CD4-positive, CD25-positive, alpha-beta regulatory T cell (primary cell): ENCODE measurements around the gene UPK3B. TPM values are rescaled to one million over a fixed set of nuclear protein-coding genes. Genes with fewer than 3 reads are reported as not detected.
"Not testable (repeated sequence)": the region's sequence is repeated elsewhere in the genome, so short reads cannot be mapped to it uniquely, and the experiment has no call there.

Experiments used
- ATAC-seq, 2 donors: fragments of 150-1000 bp; cut with Tn5 transposase; one replicate each; pipeline ENCODE4 v1.10.0; 2021; ENCODE audit warnings: low read depth in 2 of 2, moderate number of reproducible peaks in 2 of 2, moderate library complexity in 1 of 2
- DNase-seq, 3 donors: peaks; one replicate each; pipeline versions ENCODE4 v3.0.0 to v3.0.0-alpha.2; 2012 to 2022; ENCODE audit warnings: mixed read lengths in 1 of 3
- H3K27ac ChIP-seq: one replicate; pipeline ENCODE4 v1.7.0; 2013; ENCODE audit warnings: mild to moderate bottlenecking, low read length; ENCODE audit not compliant: insufficient read depth, poor library complexity, severe bottlenecking
- H3K27me3 ChIP-seq: one replicate; pipeline ENCODE4 v1.7.0; 2013; ENCODE audit warnings: low read length; ENCODE audit not compliant: control insufficient read depth, insufficient read depth
- H3K36me3 ChIP-seq: one replicate; pipeline ENCODE4 v1.7.0; 2013; ENCODE audit warnings: mild to moderate bottlenecking, low read length, moderate library complexity; ENCODE audit not compliant: control insufficient read depth, insufficient read depth
- H3K4me1 ChIP-seq: 2 replicates; pipeline ENCODE4 v1.7.0; 2013; ENCODE audit warnings: mild to moderate bottlenecking, low read length; ENCODE audit not compliant: insufficient read depth, control insufficient read depth, poor library complexity, severe bottlenecking
- H3K4me3 ChIP-seq: one replicate; pipeline ENCODE4 v1.7.0; 2013; ENCODE audit warnings: low read depth, mild to moderate bottlenecking, low read length, moderate library complexity
- H3K9me3 ChIP-seq, 2 experiments: 1 replicate in 1 of 2; 2 replicates in 1 of 2; pipeline ENCODE4 v1.7.0; 2013; ENCODE audit warnings: low read length in 2 of 2, mild to moderate bottlenecking in 1 of 2, moderate library complexity in 1 of 2; ENCODE audit not compliant: control insufficient read depth in 2 of 2
- H3K27ac Mint-ChIP-seq, 3 donors: one replicate each; pipeline ENCODE4 v1.8.0; 2020 to 2022; ENCODE audit warnings: mild to moderate bottlenecking in 3 of 3, mixed read lengths in 3 of 3, moderate library complexity in 2 of 3
- H3K27me3 Mint-ChIP-seq: one replicate; pipeline ENCODE4 v1.8.0; 2022; ENCODE audit warnings: mild to moderate bottlenecking, mixed read lengths
- H3K36me3 Mint-ChIP-seq: one replicate; pipeline ENCODE4 v1.8.0; 2020; ENCODE audit warnings: mixed read lengths
- H3K4me1 Mint-ChIP-seq, 4 donors: one replicate each; pipeline ENCODE4 v1.8.0; 2020 to 2022; ENCODE audit warnings: mixed read lengths in 4 of 4, mild to moderate bottlenecking in 1 of 4
- H3K4me3 Mint-ChIP-seq, 4 donors: one replicate each; pipeline ENCODE4 v1.8.0; 2020 to 2022; ENCODE audit warnings: mild to moderate bottlenecking in 4 of 4, mixed read lengths in 4 of 4, moderate library complexity in 3 of 4
- H3K9me3 Mint-ChIP-seq, 7 donors: one replicate each; pipeline ENCODE4 v1.8.0; 2020 to 2022; ENCODE audit warnings: mixed read lengths in 7 of 7, mild to moderate bottlenecking in 3 of 7, moderate library complexity in 2 of 7
- polyA plus RNA-seq, 4 donors: library from polyadenylated mRNA; unstranded; fragments of 300-500 nt; fragmentation: Illumina TruSeq; gene quantifications; one replicate each; pipeline ENCODE4 v1.2.3, GENCODE V29; 2021
- total RNA-seq: library from RNA; stranded (reverse); gene quantifications from one replicate; pipeline ENCODE4 v1.2.3, GENCODE V29; 2022

The UPK3B gene
- total and polyA plus RNA-seq, 5 donors from 2014 or later = 0.17 to 8.4 TPM; not detected in 3

DNA sequence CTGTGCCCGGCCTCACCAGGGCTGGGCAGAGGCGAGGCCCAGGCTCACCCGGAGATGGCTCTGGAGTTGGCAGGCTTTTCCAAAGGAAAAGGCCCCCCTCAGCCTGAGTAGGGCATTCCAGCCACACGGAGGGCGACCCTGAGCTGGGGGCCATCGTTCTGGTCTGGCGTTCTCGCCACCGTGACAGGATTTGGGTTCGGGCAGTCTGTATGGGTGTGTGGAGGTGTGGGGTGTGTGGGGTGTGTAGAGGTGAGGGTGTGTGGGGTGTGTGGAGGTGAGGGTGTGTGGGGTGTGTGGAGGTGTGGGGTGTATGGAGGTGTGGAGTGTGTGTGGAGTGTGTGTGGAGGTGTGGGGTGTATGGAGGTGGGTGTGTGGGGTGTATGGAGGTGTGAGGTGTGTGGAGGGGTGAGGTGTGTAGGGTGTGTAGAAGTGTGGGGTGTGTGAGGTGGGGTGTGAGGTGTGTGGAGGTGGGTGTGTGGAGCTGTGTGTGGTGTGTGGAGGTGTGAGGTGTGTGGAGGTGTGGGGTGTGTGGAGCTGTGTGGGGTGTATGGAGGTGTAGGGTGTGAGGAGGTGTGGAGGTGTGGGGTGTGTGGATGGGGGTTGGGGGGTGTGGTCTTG lies 11.7 kb upstream of the UPK3B start:
- not testable (repeated sequence) for H3K4me1 ChIP-seq, DNase-seq, H3K27me3 ChIP-seq, H3K9me3 ChIP-seq, H3K9me3 Mint-ChIP-seq, H3K36me3 ChIP-seq, H3K36me3 Mint-ChIP-seq, ATAC-seq, H3K27ac Mint-ChIP-seq, H3K4me1 Mint-ChIP-seq, H3K4me3 ChIP-seq, H3K27me3 Mint-ChIP-seq, H3K27ac ChIP-seq, H3K4me3 Mint-ChIP-seq

DNA sequence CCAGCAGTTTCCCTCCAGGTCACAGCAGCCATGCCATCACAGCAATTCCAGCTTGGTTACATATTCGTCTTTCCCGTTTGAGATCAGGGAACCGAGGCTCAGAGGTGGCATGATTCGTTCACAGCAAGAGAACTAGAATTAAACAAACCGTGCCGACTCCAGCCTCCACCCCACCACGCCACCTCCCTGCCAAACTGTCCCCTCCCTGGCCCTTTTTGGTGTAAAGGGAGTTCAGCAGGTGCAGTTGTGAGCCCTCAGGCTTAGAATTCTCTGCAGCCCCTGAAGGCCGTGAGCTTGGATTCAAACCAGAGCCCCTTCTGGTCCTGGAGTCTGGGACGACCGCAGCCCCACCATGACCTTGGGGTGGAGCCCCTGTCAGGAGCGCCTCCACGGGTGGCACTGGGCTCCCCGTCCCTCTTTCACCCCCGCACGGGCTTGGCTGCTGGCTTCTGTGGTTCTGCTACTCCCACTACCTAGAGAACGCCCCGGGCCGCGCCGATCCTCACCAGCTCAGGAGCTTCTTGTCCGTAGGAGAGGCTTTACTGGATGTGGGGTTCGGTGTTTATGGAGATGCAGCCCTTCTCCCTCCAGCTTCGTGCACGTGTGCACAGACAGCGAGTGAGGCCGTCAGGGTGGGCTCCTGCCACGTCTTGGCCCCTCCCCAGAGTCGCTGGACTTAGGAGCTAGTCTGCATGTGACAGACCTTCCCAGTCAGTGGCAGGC lies 11.0 kb upstream of the UPK3B start:
- ATAC-seq, H3K9me3 Mint-ChIP-seq, H3K4me1 ChIP-seq, H3K27me3 ChIP-seq, H3K27ac ChIP-seq, H3K36me3 ChIP-seq, H3K4me3 Mint-ChIP-seq, H3K27me3 Mint-ChIP-seq, DNase-seq, H3K4me3 ChIP-seq, H3K9me3 ChIP-seq, H3K4me1 Mint-ChIP-seq, H3K36me3 Mint-ChIP-seq, H3K27ac Mint-ChIP-seq: not testable (repeated sequence)

DNA sequence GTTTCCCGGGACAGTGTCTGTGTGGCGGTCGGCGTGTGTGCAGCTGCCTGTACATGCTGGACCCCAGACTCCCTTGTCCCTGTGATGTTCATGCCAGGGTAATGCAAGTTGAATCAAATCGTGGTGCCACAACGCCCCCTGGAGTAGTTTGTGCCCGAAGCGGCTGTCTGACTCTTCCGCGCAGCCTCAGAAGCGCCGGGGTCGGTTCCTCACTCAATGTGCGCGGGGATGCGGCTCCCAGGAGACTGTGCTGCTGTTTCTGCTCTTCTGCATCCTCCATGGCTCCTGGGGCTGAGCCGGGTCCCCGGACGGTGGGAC lies 10.5 kb upstream of the UPK3B start:
- not testable (repeated sequence) for H3K4me3 ChIP-seq, H3K27ac Mint-ChIP-seq, H3K27ac ChIP-seq, H3K36me3 Mint-ChIP-seq, H3K4me3 Mint-ChIP-seq, H3K27me3 Mint-ChIP-seq, ATAC-seq, H3K9me3 Mint-ChIP-seq, H3K4me1 ChIP-seq, DNase-seq, H3K36me3 ChIP-seq, H3K4me1 Mint-ChIP-seq, H3K27me3 ChIP-seq, H3K9me3 ChIP-seq

DNA sequence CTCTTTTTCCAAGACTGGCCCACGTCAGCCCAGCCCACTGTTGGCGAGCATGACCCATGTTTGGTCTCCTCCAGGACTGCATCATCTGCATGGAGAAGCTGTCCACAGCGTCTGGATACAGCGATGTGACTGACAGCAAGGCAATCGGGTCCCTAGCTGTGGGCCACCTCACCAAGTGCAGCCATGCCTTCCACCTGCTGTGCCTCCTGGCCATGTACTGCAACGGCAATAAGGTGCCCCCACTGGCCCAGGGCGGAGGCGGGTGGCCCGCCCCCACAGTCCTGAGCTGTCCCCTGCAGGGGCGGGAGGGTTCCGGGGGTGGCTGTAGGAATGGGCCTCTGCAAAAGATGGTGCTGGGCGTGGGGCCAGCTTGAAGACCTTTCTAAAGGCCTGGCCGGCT lies 8.1 kb upstream of the UPK3B start:
- DNase-seq, H3K4me1 ChIP-seq, H3K4me1 Mint-ChIP-seq, H3K27ac ChIP-seq, H3K4me3 ChIP-seq, H3K36me3 ChIP-seq, H3K4me3 Mint-ChIP-seq, H3K27me3 ChIP-seq, H3K9me3 Mint-ChIP-seq, H3K36me3 Mint-ChIP-seq, H3K9me3 ChIP-seq, H3K27ac Mint-ChIP-seq, ATAC-seq, H3K27me3 Mint-ChIP-seq: not testable (repeated sequence)

DNA sequence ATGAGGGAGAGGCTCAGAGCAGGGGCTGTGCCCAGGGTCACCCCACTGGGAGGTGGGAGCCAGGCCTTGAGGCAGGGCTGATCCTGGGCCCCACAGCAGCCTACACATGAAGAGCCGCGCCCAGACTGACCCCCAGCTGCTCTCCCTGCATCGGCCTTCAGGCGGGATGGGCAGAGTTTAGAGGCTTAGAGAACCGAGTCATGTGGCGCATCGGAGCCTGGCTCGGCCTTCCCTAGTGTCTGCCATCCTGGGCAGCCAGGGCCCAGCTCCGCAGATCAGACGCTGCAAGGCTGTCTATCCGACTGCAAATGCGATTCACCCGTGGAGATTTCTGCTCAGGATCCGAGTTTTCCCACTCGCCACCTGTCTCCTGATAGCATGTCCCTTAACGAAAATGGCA lies 7.5 kb upstream of the UPK3B start:
- not testable (repeated sequence) for H3K4me1 ChIP-seq, H3K36me3 ChIP-seq, H3K4me3 Mint-ChIP-seq, H3K27ac Mint-ChIP-seq, H3K27ac ChIP-seq, H3K36me3 Mint-ChIP-seq, H3K9me3 ChIP-seq, H3K4me1 Mint-ChIP-seq, DNase-seq, H3K4me3 ChIP-seq, H3K9me3 Mint-ChIP-seq, H3K27me3 Mint-ChIP-seq, ATAC-seq, H3K27me3 ChIP-seq

DNA sequence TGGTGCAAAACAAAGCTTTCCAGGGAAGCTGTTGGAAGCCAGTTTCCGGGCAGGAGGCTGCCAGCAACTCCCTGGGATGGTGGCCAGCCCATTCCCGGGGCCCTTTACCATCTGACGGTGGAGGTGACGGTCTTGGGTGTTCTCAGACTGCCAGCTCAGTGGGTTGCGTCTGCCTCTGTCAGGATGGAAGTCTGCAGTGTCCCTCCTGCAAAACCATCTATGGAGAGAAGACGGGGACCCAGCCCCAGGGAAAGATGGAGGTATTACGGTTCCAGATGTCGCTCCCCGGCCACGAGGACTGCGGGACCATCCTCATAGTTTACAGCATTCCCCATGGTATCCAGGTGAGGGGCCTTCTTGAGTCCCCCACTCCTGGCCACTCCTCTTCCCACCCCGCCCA lies 7.1 kb upstream of the UPK3B start:
- H3K4me3 Mint-ChIP-seq, H3K27ac Mint-ChIP-seq, H3K27ac ChIP-seq, H3K36me3 ChIP-seq, H3K9me3 Mint-ChIP-seq, H3K4me3 ChIP-seq, H3K9me3 ChIP-seq, DNase-seq, H3K27me3 ChIP-seq, H3K36me3 Mint-ChIP-seq, H3K27me3 Mint-ChIP-seq, H3K4me1 ChIP-seq, ATAC-seq, H3K4me1 Mint-ChIP-seq: not testable (repeated sequence)

DNA sequence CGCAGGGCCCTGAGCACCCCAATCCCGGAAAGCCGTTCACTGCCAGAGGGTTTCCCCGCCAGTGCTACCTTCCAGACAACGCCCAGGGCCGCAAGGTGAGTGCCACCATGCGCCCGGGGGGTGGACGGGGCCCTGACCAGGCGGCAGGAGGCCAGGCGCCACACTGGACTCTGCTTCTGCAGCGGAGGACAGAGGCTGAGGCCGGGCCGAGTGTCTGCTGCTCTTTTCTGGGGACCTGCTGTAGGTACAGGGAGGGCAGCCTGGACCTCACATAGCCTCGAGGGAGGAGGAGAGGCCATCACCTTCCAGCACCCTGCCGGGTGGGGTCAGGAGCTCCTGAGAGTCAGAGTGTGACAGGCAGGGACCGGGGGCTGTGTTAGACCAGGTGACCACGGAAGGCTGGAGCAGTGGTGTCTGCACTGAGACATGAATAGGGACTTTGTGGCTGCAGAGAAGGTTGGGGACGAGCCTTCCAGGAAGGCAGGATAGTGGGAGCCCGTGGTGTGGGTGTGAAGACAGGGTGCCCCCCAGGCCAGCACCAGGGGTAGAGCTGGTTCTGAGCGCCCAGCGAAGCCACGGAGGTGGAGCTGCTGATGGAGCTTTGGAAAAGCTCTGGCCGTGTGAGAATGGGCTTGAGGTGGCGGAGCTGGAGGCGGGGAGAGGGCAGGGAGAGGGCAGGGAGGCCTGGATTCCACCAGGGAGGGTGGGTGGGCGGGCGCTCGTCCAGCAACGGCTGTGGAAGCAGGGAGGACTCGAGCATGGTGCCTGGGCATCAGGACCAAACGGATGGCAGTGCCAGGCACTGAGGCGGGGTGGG lies 5.8 kb upstream of the UPK3B start:
- not testable (repeated sequence) for H3K9me3 Mint-ChIP-seq, DNase-seq, H3K27ac ChIP-seq, H3K4me3 ChIP-seq, H3K4me1 ChIP-seq, H3K4me1 Mint-ChIP-seq, H3K27me3 ChIP-seq, H3K4me3 Mint-ChIP-seq, H3K36me3 Mint-ChIP-seq, H3K27ac Mint-ChIP-seq, H3K27me3 Mint-ChIP-seq, H3K9me3 ChIP-seq, H3K36me3 ChIP-seq
- peak in 1 of 2 donors; percentile 6 for ATAC-seq
